ENCODE data around the gene OR2V1.
"Not testable (repeated sequence)": the region's sequence is repeated elsewhere in the genome, so short reads cannot be mapped to it uniquely, and the experiment has no call there.

Gene OR2V1, protein sequence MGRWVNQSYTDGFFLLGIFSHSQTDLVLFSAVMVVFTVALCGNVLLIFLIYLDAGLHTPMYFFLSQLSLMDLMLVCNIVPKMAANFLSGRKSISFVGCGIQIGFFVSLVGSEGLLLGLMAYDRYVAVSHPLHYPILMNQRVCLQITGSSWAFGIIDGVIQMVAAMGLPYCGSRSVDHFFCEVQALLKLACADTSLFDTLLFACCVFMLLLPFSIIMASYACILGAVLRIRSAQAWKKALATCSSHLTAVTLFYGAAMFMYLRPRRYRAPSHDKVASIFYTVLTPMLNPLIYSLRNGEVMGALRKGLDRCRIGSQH

DNA sequence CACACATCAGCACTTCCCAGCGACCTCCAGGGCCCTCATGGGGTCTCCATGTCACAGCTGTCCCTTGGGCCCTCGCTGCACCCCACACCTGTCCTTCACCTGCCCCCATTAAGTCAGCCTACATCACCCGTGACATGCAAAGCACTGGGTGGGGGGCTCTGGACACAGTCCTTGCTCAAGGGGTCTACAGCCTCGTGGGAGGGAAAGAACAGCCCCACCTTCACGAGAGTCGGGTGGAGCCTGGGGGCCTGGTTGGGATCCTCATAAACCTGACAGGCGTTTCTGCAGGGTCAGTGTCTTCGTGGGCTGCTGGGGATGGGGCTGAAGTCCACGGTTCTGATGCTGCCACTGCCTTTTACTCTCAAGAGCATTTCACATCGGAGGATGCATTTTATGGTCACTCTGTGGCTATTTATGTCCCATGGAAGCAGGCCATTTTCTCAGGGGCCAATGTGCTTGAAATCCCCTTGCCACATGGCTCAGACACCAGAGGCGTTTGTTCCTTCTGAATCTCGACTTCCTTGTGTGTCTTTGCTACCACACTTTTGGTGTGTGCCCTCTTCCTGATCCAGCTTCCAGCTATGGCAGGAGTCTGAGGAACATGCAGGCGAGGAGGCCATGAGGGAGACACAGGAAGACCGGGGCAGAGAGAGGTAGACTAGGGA is at the start of gene OR2V1:
OR2V1 (minus strand) TSS at position 338 of the 665 bp plus-strand sequence. CDS start 5,865 bp downstream, outside the sequence.
- no peak for DNase-seq

DNA sequence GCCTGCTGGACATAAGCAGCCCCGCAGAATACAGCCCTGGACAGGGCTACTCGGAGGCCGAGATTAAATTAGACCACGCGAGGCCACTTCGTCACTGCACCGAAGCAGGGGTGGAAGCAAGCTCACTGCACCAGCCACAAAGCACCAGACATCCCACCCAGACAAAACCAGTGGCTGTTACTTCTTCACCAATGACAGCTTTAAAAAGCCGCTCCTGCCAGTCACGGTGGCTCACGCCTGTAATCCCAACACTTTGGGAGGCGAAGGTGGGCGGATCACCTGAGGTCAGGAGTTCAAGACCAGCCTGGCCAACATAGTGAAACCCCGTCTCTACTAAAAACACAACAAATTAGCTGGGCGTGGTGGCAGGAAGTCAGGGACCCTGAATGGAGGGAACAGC is 46.6 kb upstream of the OR2V1 start:
- not testable (repeated sequence) for DNase-seq

DNA sequence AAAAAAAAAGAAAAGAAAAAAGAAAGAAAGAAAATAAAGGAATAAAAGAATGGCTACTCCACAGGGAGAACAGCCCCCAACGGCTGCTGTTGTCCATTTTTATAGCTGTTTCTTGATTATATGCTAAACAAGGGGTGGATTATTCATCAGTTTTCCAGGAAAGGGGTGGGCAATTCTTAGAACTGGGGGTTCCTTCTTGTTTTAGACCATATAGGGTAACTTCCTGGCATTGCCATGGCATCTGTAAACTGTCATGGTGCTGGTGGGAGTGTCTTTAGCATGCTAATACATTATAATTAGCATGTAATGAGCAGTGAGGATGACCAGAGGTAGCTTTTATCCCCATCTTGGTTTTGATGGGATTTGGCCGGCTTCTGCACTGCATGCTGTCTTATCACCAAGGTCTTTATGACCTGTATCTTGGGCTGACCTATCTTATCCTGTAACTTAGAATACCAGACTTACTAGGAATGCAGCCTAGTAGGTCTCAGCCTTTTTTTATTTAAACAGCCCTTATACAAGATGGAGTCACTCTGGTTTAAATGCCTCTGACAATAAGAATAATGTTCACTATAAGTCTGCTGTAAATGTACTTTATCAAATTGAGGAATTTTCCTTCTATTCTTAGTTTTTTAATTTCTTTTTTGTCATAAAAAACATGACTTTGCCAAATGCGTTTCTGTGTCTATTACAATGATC is 45.4 kb upstream of the OR2V1 start:
- no peak for DNase-seq

DNA sequence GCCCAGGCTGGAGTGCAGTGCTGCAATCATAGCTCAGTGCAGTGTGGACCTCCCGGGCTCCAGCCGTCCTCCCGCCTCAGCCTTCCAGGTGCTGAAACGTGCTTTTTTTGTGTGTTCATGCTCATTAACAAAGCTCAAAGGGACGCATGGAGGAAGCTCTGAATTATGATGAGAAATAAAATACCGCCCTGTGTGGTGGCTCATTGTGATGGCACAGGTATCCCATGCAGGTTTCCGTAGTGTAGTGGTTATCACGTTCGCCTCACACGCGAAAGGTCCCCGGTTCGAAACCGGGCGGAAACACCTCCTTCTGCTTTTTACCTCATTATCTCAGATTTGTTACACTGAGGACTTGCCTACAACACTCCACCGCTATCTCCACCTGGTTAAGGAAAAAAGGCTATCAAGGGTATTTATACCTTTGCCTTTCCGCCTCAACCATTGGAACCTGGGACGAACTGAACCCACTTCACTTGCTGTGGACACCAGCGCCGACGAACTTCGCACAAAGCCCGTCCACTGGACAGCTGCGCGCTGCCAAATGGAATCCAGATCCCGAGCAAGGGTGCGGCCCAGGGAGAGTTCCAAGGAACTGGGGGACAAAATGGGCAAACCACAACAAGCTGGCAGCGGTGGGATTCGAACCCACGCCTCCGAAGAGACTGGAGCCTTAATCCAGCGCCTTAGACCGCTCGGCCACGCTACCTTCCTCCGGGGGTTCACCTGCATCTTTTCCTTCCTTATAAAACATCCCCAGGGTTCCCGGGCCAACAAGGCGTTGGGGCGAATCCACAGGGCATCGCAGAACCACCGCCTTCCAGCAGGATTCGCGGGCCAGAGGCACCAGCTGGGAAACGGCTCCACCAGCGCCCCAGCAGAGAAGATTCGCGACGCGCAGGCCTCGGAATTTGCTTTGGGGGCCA is 42.7 kb upstream of the OR2V1 start:
- DNase-seq = no peak

DNA sequence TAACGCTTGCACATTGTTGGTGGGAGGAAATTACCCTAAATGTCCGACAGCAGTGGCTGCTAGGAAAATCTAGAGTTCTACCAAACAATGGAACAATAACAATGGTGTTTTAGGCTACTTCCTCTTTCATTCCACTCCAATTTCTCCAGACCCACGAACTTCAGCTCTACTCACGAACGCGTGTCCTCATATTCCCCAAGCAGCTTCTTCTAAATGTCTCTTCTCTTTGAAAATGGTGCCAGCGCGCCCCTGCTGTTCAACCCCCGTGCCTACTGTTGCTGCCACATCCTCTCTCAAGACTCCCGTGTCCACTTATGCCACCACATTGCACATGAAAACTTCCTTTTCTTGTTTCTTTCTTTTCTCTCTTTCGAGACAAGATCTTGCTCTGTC is 42.1 kb upstream of the OR2V1 start:
- DNase-seq = no peak

DNA sequence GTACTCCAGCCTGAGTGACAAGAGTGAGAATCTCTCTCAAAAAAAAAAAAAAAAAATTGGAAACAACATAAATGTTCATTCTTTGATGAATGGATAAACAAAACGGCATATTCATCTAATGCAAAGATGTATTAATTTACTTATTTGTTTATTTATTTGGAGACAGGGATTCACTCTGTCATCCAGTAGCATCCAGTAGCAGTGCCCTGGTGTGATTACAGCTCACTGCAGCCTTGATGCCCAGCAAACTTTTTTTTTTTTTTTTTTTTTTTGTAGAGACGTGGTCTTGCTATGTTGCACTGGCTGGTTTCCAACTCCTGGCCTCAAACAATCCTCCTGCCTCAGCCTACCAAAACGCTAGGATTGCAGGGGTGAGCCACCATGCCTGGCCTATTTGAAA is 40.8 kb upstream of the OR2V1 start:
- DNase-seq = no peak

DNA sequence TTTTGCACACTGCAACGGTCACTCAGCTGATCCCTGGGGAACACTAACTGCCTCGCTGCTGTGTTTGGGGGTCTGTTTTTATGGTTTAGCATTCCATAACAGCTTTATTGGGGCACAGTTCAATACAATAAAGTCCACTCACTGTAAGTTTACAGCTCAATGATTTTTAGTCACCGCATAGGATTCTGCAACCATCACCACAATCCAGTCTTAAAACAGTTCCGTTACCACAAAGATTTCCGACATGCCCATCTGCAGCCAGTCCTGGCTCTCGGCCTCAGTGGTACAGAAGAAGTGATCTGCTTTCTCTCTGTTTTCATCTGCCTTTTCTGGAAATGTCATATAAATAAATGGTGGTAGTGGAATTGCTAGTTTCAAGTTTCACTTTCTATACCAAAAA is 40.0 kb upstream of the OR2V1 start:
- no peak for DNase-seq

DNA sequence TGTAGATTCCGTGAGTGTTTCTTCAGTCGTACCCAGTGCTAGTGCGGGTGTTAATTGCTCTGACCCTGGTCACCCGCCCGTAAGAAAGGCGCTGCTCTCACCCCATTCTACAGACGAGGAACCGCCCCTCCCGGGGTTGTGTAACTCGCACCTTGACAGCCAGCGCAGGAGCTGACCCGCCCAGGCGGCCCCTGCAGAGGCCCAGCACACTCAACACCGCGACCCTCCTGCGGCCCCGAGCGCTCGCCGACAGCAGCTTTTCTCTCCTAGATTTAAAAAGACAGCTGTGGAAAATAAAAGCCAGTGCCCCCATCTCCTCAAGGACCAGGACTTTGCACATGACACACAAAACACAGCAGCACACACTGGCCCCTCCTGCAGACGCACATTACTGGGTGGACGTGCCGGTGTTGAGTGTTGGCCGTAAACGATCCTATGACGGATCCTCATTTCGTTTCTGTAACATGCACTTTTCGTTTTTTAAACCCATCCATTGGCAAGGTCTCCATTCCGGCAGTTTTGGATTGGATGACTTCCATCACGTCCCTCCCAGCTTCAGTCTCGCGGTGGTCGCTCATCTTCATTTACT is 39.4 kb upstream of the OR2V1 start:
- no peak for DNase-seq

DNA sequence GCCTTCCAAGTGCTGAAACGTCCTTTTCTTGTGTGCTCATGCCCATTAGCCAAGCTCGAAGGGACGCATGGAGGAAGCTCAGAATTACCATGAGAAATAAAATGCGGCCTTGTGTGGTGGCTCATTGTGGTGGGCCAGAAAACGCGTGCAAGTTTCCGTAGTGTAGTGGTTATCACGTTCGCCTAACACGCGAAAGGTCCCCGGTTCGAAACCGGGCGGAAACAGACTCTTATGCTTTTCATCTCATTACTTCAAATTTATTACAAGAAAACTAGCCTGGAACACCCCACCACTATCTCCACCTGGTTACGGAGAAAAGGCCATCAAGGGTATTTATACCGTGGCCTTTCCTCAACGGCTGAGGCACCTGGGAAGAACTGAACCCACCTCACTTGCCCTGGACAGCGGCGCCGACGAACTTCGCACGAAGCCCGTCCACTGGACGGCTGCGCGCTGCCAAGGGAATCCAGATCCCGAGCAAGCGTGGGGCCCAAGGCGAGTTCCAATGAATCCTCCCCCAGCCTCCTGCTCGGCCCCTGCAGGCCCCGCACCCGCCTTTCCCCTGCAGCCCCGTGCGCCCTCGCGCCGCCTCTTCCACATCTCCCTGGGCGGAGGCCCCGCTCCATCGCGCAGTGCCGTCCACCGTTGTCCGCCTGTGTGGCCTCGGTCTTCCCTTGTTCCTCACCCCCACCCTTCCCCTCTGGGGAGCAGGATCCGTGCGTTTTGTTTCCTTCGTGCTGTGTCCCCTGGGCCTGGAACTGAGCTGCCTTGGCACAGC is 38.7 kb upstream of the OR2V1 start:
- peak in 17 of 56 donors; percentile 1 to 52 (median 15) for DNase-seq

DNA sequence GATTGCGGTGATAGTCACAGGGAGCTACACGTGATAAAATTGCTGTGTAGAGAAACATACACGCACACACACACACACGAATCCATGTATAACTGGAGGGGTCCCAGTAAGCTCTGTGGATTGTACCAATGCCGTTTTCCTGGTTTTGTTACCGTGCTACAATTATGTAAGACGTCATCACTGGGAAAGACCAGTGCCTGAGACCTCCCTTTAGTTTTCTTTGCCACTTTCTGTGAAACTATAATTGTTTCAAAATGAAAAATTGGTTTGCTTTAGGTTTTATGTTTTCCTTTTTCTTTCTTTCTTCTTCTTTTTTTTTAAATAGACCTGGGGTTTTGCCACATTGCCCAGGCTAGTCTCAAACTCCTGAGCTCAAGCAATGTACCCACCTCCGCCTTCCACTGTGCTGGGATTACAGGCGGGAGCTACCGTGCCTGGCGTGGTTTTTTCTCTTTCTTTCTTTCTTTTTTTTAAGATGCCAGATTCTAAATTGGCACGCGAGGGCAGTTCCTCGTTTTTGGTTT is 37.7 kb upstream of the OR2V1 start:
- no peak for DNase-seq

DNA sequence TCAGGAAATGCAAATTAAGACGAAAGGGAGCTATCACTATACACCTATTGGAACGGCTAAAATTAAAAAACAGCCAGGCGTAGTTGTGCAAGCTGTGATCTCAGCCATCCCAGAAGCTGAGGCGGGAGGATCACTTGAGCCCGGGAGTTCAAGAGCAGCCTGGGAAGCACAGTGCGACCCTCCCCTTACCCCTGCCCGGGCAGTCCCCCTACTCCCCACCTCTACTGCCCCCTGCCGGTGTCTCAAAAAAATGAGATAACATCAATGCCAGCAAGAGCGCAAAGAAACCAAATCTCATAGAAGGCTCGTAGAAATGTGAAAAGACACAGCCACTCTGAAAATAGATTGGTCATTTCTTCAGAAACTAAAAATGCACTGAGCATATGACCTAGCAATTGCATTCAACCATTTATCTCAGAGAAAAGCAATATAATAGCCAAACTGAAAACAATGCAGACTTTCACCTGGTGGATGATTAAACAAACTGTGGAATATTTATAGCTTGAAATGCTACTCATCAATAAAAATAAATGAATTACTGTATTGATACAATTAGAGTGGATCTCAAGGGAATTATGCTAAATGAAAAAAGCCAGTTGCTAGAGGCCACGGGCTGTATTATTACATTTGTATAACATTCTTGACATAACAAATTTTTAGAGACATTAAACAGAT is 37.0 kb upstream of the OR2V1 start:
- peak in 3 of 56 donors; percentile 1 to 7 (median 1) for DNase-seq

DNA sequence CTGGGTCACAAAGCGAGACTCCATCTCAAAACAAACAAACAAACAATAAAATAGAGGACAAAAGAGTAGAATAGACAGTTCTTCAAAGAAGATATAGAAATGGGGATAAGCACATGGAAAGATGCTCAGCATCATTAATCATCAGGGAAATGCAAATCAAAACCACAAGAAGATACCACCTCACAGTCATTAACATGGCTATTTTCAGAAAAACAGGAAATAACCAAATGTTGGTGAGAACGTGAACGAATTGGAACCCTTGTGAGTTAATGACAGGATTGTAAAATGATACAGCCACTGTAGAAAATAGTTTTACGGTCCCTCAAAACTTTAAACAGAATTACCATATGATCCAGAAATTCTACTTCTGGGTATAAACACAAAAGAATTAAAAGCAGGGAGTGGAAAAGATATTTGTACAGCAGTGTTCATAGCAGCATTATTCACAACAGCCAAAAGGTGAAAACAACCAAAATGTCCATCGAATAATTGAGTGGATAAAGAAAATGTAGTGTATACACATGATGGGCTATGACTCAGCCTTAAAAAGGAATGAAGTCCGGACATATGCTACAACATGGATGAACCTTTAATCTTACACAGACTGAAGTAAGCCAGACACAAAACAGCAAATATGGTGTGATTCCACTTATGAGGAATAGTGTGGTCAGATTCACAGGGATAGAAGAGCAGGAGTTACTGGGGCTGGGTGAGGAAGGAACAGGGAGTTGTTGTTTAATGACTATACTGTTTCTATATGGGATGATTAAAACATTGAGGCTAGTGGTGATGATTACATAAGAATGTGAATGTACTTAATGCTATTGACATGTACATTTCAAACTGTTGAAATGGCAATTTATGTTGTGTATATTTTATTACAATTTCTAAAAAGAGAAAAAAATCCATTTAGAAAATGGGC is 36.1 kb upstream of the OR2V1 start:
- DNase-seq = no peak

DNA sequence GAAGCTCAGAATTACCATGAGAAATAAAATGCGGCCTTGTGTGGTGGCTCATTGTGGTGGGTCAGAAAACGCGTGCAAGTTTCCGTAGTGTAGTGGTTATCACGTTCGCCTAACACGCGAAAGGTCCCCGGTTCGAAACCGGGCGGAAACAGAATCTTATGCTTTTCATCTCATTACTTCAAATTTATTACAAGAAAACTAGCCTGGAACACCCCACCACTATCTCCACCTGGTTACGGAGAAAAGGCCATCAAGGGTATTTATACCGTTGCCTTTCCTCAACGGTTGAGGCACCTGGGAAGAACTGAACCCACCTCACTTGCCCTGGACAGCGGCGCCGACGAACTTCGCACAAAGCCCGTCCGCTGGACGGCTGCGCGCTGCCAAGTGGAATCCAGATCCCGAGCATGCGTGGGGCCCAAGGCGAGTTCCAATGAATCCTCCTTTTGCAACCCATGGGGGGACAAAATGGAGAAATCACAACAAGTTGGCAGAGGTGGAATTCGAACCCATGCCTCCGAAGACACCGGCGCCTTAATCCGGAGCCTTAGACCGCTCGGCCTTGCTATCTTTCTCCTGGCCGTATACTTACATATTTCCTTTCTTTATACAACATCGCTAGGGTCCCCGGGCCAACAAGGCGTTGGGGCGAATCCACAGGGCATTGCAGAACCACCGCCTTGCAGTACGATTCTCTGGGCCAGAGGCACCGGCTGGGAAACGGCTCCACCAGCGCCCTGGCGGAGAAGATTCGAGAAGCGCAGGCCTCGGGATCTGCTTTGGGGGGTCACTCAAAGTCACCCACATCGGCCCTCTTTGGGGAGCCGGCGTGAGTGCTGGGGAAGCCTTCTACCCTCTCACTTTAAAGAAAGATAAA is 33.3 kb upstream of the OR2V1 start:
- DNase-seq = no peak

DNA sequence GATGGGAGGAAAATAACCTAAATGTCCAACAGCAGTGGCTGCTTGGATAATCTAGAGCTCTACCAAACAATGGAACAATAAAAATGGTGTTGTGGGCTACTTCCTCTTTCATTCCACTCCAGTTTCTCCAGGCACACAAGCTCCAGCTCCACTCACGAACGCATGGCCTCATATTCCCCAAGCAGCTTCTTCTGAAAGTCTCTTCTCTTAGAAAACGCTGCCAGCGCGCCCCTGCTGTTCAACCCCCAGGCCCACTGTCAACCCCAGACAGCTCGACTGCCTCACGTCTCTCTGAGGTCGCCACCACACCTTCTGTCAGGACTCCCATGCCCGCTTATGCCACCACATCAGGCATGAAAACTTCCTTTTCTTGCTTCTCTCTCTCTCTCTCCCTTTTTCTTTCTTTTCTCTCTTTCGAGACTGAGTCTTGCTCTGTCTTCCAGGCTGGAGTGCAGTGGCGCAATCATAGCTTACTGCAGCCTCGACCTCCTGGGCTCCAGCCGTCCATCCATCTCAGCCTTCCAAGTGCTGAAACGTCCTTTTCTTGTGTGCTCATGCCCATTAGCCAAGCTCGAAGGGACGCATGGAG is 32.6 kb upstream of the OR2V1 start:
- no peak for DNase-seq

DNA sequence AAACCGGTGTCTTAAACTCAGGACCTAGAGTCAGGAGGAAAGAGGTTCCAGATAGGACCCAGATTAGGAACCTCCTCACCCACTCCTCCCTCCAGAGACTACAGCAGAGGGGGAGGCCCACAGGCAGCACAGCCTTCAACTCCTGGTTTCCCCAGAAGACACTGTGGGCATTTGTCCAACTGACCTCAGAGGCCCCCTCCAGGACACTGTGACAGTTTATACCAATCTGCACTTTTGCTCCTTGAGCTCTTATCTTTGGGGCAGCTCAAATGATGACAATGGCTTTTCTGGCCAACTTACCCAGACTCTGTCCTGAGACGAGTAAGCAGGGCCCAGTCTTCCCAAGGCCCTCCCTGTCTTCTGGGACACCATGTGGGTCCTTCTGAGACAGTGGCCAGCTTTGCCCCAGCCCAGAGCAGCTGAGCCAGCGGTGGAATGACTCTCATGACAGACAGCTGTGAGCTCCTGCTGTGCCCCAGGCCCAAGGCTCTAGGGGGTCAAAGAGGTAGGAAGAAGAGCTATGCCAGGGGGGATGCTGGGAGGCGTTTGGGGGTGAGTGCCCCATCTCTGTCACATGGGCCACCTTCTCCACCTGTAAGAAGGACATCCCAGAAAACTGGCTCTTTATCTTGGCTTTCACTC is 30.7 kb upstream of the OR2V1 start:
- DNase-seq = peak in 1 of 56 donors; percentile 13
